Measurements from ENCODE around the gene GNB1L.

DNA sequence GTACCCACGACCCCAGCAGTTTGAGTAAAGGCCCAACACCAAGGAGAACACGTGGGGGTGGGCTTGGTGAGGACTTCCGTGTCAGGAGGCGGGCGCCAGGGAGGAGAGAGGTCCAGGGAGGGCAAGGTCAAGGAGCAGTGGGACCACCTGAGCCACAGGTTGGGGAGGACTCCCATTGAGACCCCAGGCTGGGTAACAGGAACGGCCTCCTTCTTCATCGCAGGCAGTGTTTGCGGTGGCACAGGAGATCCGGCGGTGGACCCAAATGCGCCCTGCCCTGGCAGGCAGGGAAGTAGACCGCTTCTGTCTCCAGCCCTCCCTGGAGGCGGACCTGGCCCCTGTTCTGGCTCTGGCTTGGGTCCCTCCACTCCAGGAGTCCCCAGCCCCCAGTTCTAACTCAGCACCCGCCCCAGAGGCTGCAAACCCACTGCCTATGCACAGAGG, 100.0 kb downstream of the GNB1L start:
- TF ChIP-seq, protein P1, sequence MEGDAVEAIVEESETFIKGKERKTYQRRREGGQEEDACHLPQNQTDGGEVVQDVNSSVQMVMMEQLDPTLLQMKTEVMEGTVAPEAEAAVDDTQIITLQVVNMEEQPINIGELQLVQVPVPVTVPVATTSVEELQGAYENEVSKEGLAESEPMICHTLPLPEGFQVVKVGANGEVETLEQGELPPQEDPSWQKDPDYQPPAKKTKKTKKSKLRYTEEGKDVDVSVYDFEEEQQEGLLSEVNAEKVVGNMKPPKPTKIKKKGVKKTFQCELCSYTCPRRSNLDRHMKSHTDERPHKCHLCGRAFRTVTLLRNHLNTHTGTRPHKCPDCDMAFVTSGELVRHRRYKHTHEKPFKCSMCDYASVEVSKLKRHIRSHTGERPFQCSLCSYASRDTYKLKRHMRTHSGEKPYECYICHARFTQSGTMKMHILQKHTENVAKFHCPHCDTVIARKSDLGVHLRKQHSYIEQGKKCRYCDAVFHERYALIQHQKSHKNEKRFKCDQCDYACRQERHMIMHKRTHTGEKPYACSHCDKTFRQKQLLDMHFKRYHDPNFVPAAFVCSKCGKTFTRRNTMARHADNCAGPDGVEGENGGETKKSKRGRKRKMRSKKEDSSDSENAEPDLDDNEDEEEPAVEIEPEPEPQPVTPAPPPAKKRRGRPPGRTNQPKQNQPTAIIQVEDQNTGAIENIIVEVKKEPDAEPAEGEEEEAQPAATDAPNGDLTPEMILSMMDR (conservative IDR thresholded peaks at IDR 0.05) = no peak
- TF ChIP-seq EZH2 (IDR thresholded peaks at IDR 0.05; ENCODE audit: low read depth) = no peak
